ENCODE results near the gene LAMA2. TPM values are rescaled to one million over a fixed set of nuclear protein-coding genes. Genes with fewer than 3 reads are reported as not detected.

The LAMA2 gene
- total and polyA plus RNA-seq, 2 donors (not counting 3 experiments of a cell fraction or from before 2014, with no cell fraction given), result 0.51 to 0.75 TPM

DNA sequence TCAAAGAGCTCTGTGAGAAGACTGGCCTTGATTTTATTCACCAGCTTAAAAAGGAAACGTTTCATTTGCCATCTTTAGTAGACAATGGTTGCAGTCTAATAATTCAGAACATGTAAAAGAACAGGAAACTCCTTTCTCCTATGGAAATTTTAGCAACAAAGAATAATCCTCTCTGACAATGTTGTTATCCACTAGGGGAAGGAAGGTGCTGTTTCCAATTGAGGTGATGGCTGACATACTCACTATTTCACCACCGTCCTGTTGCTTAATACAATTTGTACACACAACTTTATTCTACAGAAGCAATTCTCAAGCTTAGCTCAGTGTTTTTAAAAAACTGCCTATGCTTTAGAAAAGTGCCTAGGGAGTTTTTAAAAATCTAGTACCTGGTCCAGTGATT is 634.4 kb downstream of the LAMA2 start:
- POLR2A ChIA-PET, result interaction anchor here (0.7 kb wide), 2 partner anchors 8 to 30 kb away, joined by 3 to 5 read pairs; no protein-coding TSS in a partner anchor
- H3K36me3 ChIP-seq (ENCODE audit: control insufficient read depth in 2 of 2, extremely low read depth in 1 of 2, insufficient read depth in 2 of 2, low read length in 2 of 2), result peaks cover 6 to 11% of the 10 kb centered on the region in 2 experiments
- intact Hi-C loops (cut with micrococcal nuclease), result no loop called here
- dilution Hi-C loops (cut with MboI; ENCODE audit: extremely low pct_ligation_motif_present, low sequenced_read_pairs), result no loop called here
- no TSS peak for BruUV-seq (replicated peaks)
- no peaks in the 10 kb centered on the region for H4K20me1 ChIP-seq (replicated peaks; ENCODE audit: control insufficient read depth, extremely low read depth, insufficient read depth, low read length)
- H3K27ac ChIP-seq (ENCODE audit: insufficient read depth, low read depth, low read length), result no peak overlapping the region
- TF ChIP-seq GATA2 (IDR thresholded peaks at IDR 0.05; ENCODE audit: insufficient read depth, insufficient read length, low read depth, low read length) (no peak), EZH2 (IDR thresholded peaks at IDR 0.05; ENCODE audit: borderline replicate concordance, low read depth, low read length, severe bottlenecking) (no peak), MYC (IDR thresholded peaks at IDR 0.05; ENCODE audit: low read depth, low read length) (no peak), FOS (IDR thresholded peaks at IDR 0.05; ENCODE audit: borderline replicate concordance, insufficient read depth, low read length) (no peak), CTCF (IDR thresholded peaks at IDR 0.05; ENCODE audit: extremely low read depth in 1 of 2, insufficient read depth in 1 of 2, low read depth in 1 of 2, low read length in 2 of 2) (no peak), JUN (IDR thresholded peaks at IDR 0.05; ENCODE audit: borderline replicate concordance, insufficient read depth, insufficient read length, low read depth) (no peak), POLR2AphosphoS5 (IDR thresholded peaks at IDR 0.05; ENCODE audit: insufficient read depth, low read depth, low read length) (no peak)
- TF ChIP-seq, protein P1, sequence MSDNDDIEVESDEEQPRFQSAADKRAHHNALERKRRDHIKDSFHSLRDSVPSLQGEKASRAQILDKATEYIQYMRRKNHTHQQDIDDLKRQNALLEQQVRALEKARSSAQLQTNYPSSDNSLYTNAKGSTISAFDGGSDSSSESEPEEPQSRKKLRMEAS (IDR thresholded peaks at IDR 0.05; ENCODE audit: insufficient read depth, insufficient read length), result no peak
- peaks cover 2% of the 10 kb centered on the region for H3K4me1 ChIP-seq (ENCODE audit: control insufficient read depth, extremely low read depth, insufficient read depth, low read length)
- no peak overlapping the region for H3K4me3 ChIP-seq (replicated peaks in 1 of 3; ENCODE audit: insufficient read depth in 1 of 3, low read depth in 1 of 3, low read length in 3 of 3)
- H3K4me2 ChIP-seq (ENCODE audit: insufficient read depth, low read length), result no peak overlapping the region
- H3K79me2 ChIP-seq (ENCODE audit: control insufficient read depth, insufficient read depth, low read length), result no peaks in the 10 kb centered on the region
- H3K9me1 ChIP-seq (replicated peaks; ENCODE audit: control insufficient read depth, extremely low read depth, insufficient read depth, low read length), result no peaks in the 10 kb centered on the region
- FAIRE-seq (peak; percentile 63), DNase-seq (ENCODE audit: low read depth, low spot score) (peak; percentile 55)
- H2AFZ ChIP-seq (ENCODE audit: low read depth, low read length), result no peak overlapping the region
- no peaks in the 10 kb centered on the region for H3K9me3 ChIP-seq (replicated peaks; ENCODE audit: control insufficient read depth, insufficient read depth, low read length)
- H3K27me3 ChIP-seq (ENCODE audit: control insufficient read depth in 2 of 2, insufficient read depth in 2 of 2, low read length in 2 of 2), result no peaks in the 10 kb centered on the region
- H3K9ac ChIP-seq (replicated peaks; ENCODE audit: extremely low read depth, insufficient read depth, low read length), result no peak overlapping the region
- CTCF ChIA-PET, result interaction anchor here (0.9 to 1.6 kb wide), 6 partner anchors 19 to 504 kb away, joined by 3 to 15 read pairs (median 4); partner anchors contain the start of gene TMEM244

Measured in endothelial cell of umbilical vein (primary cell).